MM.1S (cell line): ENCODE data around the gene QSER1.

Source experiments
- CTCF ChIP-seq: fragments of 300-600 bp; sonication (generic); IDR thresholded peaks from 2 replicates; pipeline ENCODE4 v1.5.1; 2016; ENCODE audit warnings: antibody characterized with exemption, low read length, mixed read lengths
- EZH2 ChIP-seq: fragments of 300-600 bp; sonication (generic); optimal IDR thresholded peaks from 2 replicates; pipeline ENCODE3; 2017; ENCODE audit warnings: low read depth, mild to moderate bottlenecking, antibody characterized with exemption, low read length, mixed read lengths
- EZH2phosphoT487 ChIP-seq: fragments of 300-600 bp; sonication (generic); IDR thresholded peaks from 2 replicates; pipeline ENCODE4 v1.6.1; 2018; ENCODE audit warnings: antibody characterized with exemption, low read length

- TF ChIP-seq CTCF (peak; percentile 52), EZH2 (no peak), EZH2phosphoT487 (no peak)
Observed at GRCh38 chr11:32893343-32894148, 935 bp downstream of the QSER1 start.
